HepG2 (cell line): ENCODE results near the gene GAS1. TPM values are rescaled to one million over a fixed set of nuclear protein-coding genes. Genes with fewer than 3 reads are reported as not detected.

Experiments used
- ATAC-seq: fragments of 200-7000 bp; cut with Tn5 transposase; 3 replicates; pipeline ENCODE4 v1.9.1; 2020; ENCODE audit warnings: mild to moderate bottlenecking, moderate library complexity
- BruUV-seq: library from RNA; stranded (reverse); fragments of 400-500 nt; replicated peaks from 2 replicates; lab custom pipeline; 2021; lab: Mats Ljungman, UMichigan
- CTCF ChIA-PET: fragments of 300-600 bp; formaldehyde crosslinking; extraction: SDS; loops from one replicate; lab custom pipeline; 2021; ENCODE audit warnings: low total read pairs, inconsistent platforms, low intra/inter-chr PET ratio; lab: Yijun Ruan, JAX
- POLR2A ChIA-PET: fragments of 350-600 bp; sonication (Branson Sonifier 250); formaldehyde crosslinking; loops from one replicate; lab custom pipeline; 2020; ENCODE audit warnings: antibody characterized with exemption, inconsistent platforms; lab: Yijun Ruan, JAX
- DNase-seq: peaks from one replicate; pipeline ENCODE4 v3.0.0-alpha.2; 2015; ENCODE audit warnings: low spot score
- FAIRE-seq: peaks from 3 replicates; lab custom pipeline; 2011; peaks lifted over from hg19 to GRCh38; lab: Jason Lieb, UNC
- H2AFZ ChIP-seq: one replicate; pipeline ENCODE4 v1.6.1; 2011; ENCODE audit warnings: low read length, inconsistent platforms
- H3K27ac ChIP-seq: fragments of 300-600 bp; 3 replicates; pipeline ENCODE4 v1.8.0; 2011; ENCODE audit warnings: mixed run types, mild to moderate bottlenecking, mixed read lengths, low read length, inconsistent platforms; ENCODE audit not compliant: insufficient read depth; ENCODE audit errors: extremely low read length
- H3K27me3 ChIP-seq, 2 experiments: fragments of 200-600 bp in 1 of 2; 2 replicates in 1 of 2; 3 replicates in 1 of 2; pipeline versions ENCODE4 v1.6.0 to v1.8.0; 2011; ENCODE audit warnings: low read length in 2 of 2, mild to moderate bottlenecking in 2 of 2, moderate library complexity in 2 of 2, inconsistent platforms in 1 of 2; ENCODE audit not compliant: insufficient read depth in 2 of 2, control insufficient read depth in 1 of 2
- H3K36me3 ChIP-seq, 2 experiments: fragments of 200-600 bp in 1 of 2; replicated peaks in 1 of 2; 2 replicates in 1 of 2; 3 replicates in 1 of 2; pipeline versions ENCODE4 v1.5.1 to v1.8.0; 2011; ENCODE audit warnings: low read length in 2 of 2, inconsistent platforms in 1 of 2; ENCODE audit not compliant: insufficient read depth in 2 of 2, control insufficient read depth in 1 of 2
- H3K4me1 ChIP-seq: 2 replicates; pipeline ENCODE4 v1.5.1; 2012; ENCODE audit warnings: low read length, inconsistent platforms; ENCODE audit not compliant: insufficient read depth
- H3K4me2 ChIP-seq: 2 replicates; pipeline ENCODE4 v1.6.0; 2011; ENCODE audit warnings: low read depth, low read length, inconsistent platforms
- H3K4me3 ChIP-seq, 3 experiments: fragments of 200-600 bp in 1 of 3; sonication (generic), shearing (Covaris generic) in 1 of 3; replicated peaks in 1 of 3; 2 replicates each; pipeline ENCODE4 v1.5.1; 2011 to 2016; ENCODE audit warnings: low read length in 3 of 3, inconsistent platforms in 2 of 3, low read depth in 2 of 3, mild to moderate bottlenecking in 2 of 3, control low read depth in 1 of 3, mixed read lengths in 1 of 3; ENCODE audit not compliant: insufficient read depth in 1 of 3
- H3K79me2 ChIP-seq: one replicate; pipeline ENCODE4 v1.6.1; 2011; ENCODE audit warnings: low read length, inconsistent platforms; ENCODE audit not compliant: insufficient read depth
- H3K9ac ChIP-seq: 2 replicates; pipeline ENCODE4 v1.6.0; 2011; ENCODE audit warnings: mild to moderate bottlenecking, low read depth, low read length, inconsistent platforms; ENCODE audit not compliant: insufficient read depth
- H3K9me3 ChIP-seq: 2 replicates; pipeline ENCODE4 v1.5.1; 2012; ENCODE audit warnings: mild to moderate bottlenecking, low read length
- H4K20me1 ChIP-seq: 2 replicates; pipeline ENCODE4 v1.6.0; 2011; ENCODE audit warnings: inconsistent platforms, mild to moderate bottlenecking, low read length, moderate library complexity; ENCODE audit not compliant: insufficient read depth
- CENPX ChIP-seq: sonication (generic); formaldehyde crosslinking; IDR thresholded peaks from 2 replicates; pipeline ENCODE4 v1.9.0; 2021; ENCODE audit warnings: mild to moderate bottlenecking, missing genetic modification reagents, moderate library complexity
- NFAT5 ChIP-seq: sonication (generic); formaldehyde crosslinking; IDR thresholded peaks from 2 replicates; pipeline ENCODE4 v1.4.0; 2020; ENCODE audit warnings: missing genetic modification reagents
- USF2 ChIP-seq, 2 experiments: sonication (generic) in 1 of 2; formaldehyde crosslinking in 1 of 2; IDR thresholded peaks; 2 replicates each; pipeline versions ENCODE4 v1.5.1 to v1.6.1; 2011 to 2020; ENCODE audit warnings: borderline replicate concordance in 1 of 2, low read depth in 1 of 2, low read length in 1 of 2, mild to moderate bottlenecking in 1 of 2, missing genetic modification reagents in 1 of 2, moderate library complexity in 1 of 2
- ZFP36L1 ChIP-seq: sonication (generic); formaldehyde crosslinking; IDR thresholded peaks from 2 replicates; pipeline ENCODE4 v1.8.0; 2022; ENCODE audit warnings: mild to moderate bottlenecking, missing genetic modification reagents, moderate library complexity
- ZNF10 ChIP-seq: sonication (generic); formaldehyde crosslinking; IDR thresholded peaks from 2 replicates; pipeline ENCODE4 v1.4.0; 2020; ENCODE audit warnings: mild to moderate bottlenecking, low read depth, missing genetic modification reagents, borderline replicate concordance
- ZNF280D ChIP-seq: sonication (generic); formaldehyde crosslinking; IDR thresholded peaks from 2 replicates; pipeline ENCODE4 v1.5.1; 2020; ENCODE audit warnings: mild to moderate bottlenecking, missing genetic modification reagents
- ZNF687 ChIP-seq: sonication (generic); formaldehyde crosslinking; IDR thresholded peaks from 2 replicates; pipeline ENCODE4 v1.5.1; 2020; ENCODE audit warnings: mild to moderate bottlenecking, missing genetic modification reagents, moderate library complexity
- in situ Hi-C: cut with HindIII; loops from 2 replicates; pipeline ENCODE4 v1.10.0; 2017; ENCODE audit warnings: low pct_unique_long_range_greater_than_20kb; ENCODE audit not compliant: extremely low pct_ligation_motif_present
- intact Hi-C: fragments of 100-400 bp; cut with micrococcal nuclease; formaldehyde crosslinking; loops from one replicate; pipeline ENCODE4 v1.10.0; 2022; ENCODE audit not compliant: unreplicated experiment
- polyA plus RNA-seq, 8 experiments: library from polyadenylated mRNA; depleted of rRNA in 3 of 8; stranded (reverse) in 7 of 8; unstranded in 1 of 8; fragments of >200 nt; fragmentation: Illumina TruSeq in 4 of 8; extraction: Trizol in 4 of 8; gene quantifications; 2 replicates each; pipeline versions ENCODE4 v1.2.1 to v1.2.3, GENCODE V29; 2011 to 2016; ENCODE audit warnings: low read depth in 4 of 8, missing spikeins in 1 of 8, mixed read lengths in 1 of 8; ENCODE audit not compliant: insufficient read depth in 1 of 8
- total RNA-seq, 5 experiments: library from RNA; depleted of rRNA; stranded (reverse); fragments of >200 nt; fragmentation: Illumina TruSeq; extraction: Trizol; gene quantifications; 2 replicates each; pipeline ENCODE4 v1.2.3, GENCODE V29; 2016; ENCODE audit warnings: low read depth in 1 of 5

The GAS1 gene
- total and polyA plus RNA-seq, 2 of the 13 experiments (the other 11 are each of a cell fraction or from before 2014, with no cell fraction given), result not detected

DNA sequence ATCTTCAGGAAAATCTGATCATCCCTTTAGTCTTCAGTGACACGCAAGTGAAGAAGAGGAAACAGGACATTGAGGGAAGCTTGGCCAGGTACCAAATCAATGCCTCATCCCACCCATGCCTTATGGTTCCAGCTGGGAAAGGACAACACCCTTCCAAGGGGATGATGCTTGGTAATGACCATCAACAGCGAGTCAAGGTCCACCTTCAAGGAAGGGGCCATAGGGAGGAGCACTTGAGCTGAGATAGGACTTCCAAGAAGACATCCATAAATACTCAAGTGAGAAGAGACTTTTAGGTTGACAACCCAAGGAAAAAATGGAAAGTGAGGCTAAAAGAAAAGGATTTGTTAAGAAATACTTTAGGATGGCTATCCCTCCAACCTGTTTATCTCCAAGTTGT, 27.1 kb upstream of the GAS1 start (continued):
- TF ChIP-seq ZNF280D (CRISPR knock-in tag) (no peak), CENPX (no peak), ZNF687 (CRISPR knock-in tag) (no peak), ZFP36L1 (CRISPR knock-in tag) (no peak)

DNA sequence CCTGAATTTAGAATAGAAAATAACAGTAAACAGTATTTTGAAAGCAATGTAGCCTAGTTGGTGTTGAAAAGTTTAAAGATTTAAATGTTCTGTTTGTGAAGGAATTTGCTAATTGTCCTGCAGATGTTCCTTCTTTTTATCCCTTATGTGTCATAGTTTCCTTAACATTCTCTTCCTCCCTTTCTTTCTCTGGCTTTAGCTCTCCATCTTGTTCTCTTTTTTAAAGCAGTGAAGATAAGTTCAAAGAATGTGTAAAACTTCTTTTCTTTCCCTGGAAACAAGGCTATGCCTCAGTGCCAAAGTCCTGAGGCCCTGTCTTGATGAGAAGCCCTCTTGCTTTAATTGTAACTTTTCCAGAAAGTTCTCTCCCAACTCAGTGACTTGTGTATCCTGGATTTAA, 24.4 kb upstream of the GAS1 start:
- Histone ChIP-seq H3K9ac (no peak overlapping the region), H4K20me1 (no peaks in the 10 kb centered on the region), H3K79me2 (no peaks in the 10 kb centered on the region), H3K27me3 (peaks cover 0 to 5% of the 10 kb centered on the region in 2 experiments; a peak in 1 of 5 replicates), H3K4me2 (no peak overlapping the region), H2AFZ (no peak overlapping the region), H3K9me3 (no peaks in the 10 kb centered on the region), H3K4me1 (no peaks in the 10 kb centered on the region), H3K36me3 (no peaks in the 10 kb centered on the region), H3K27ac (no peak overlapping the region), H3K4me3 (no peak overlapping the region)
- POLR2A ChIA-PET, result no interaction called here
- FAIRE-seq (no peak), ATAC-seq (no peak), DNase-seq (no peak)
- TF ChIP-seq NFAT5 (CRISPR knock-in tag) (no peak), USF2 (IDR thresholded peaks at IDR 0.05; ENCODE audit: low read depth, low read length) (no peak), USF2 (CRISPR knock-in tag; IDR thresholded peaks at IDR 0.05; ENCODE audit: borderline replicate concordance) (no peak), ZNF10 (CRISPR knock-in tag) (no peak)
- CTCF ChIA-PET, result no interaction called here
- in situ Hi-C loops (no loop called here), intact Hi-C loops (no loop called here)
- BruUV-seq, result no TSS peak
